Keratinocyte (primary cell): ENCODE results near the gene RGS6.

ENCODE experiments used
- EZH2 ChIP-seq: IDR thresholded peaks from one replicate; pipeline ENCODE4 v1.6.1; 2012; ENCODE audit warnings: inconsistent platforms, mild to moderate bottlenecking, low read length, moderate library complexity
- TF ChIP-seq, protein P1 (sequence below), 3 experiments: IDR thresholded peaks in 1 of 3; conservative IDR thresholded peaks in 1 of 3; optimal IDR thresholded peaks in 1 of 3; 2 replicates in 2 of 3; 3 replicates in 1 of 3; pipeline versions ENCODE3 to v1.5.1; 2011; ENCODE audit warnings: low read length in 3 of 3, mild to moderate bottlenecking in 3 of 3, moderate library complexity in 2 of 3, control low read depth in 1 of 3, inconsistent platforms in 1 of 3; ENCODE audit not compliant: insufficient read depth in 2 of 3; ENCODE audit errors: extremely low read depth in 1 of 3

GRCh38 chr14:72539661-72540315 lies 607.6 kb downstream of the RGS6 start:
- TF ChIP-seq, protein P1, sequence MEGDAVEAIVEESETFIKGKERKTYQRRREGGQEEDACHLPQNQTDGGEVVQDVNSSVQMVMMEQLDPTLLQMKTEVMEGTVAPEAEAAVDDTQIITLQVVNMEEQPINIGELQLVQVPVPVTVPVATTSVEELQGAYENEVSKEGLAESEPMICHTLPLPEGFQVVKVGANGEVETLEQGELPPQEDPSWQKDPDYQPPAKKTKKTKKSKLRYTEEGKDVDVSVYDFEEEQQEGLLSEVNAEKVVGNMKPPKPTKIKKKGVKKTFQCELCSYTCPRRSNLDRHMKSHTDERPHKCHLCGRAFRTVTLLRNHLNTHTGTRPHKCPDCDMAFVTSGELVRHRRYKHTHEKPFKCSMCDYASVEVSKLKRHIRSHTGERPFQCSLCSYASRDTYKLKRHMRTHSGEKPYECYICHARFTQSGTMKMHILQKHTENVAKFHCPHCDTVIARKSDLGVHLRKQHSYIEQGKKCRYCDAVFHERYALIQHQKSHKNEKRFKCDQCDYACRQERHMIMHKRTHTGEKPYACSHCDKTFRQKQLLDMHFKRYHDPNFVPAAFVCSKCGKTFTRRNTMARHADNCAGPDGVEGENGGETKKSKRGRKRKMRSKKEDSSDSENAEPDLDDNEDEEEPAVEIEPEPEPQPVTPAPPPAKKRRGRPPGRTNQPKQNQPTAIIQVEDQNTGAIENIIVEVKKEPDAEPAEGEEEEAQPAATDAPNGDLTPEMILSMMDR (optimal IDR thresholded peaks at IDR 0.05 in 1 of 3, IDR thresholded peaks at IDR 0.05 in 1 of 3, conservative IDR thresholded peaks at IDR 0.05 in 1 of 3; ENCODE audit: extremely low read depth in 1 of 3, insufficient read depth in 2 of 3, low read length in 3 of 3) = no peak
- TF ChIP-seq EZH2 = no peak
